ENCODE data around the gene ESPN.

DNA sequence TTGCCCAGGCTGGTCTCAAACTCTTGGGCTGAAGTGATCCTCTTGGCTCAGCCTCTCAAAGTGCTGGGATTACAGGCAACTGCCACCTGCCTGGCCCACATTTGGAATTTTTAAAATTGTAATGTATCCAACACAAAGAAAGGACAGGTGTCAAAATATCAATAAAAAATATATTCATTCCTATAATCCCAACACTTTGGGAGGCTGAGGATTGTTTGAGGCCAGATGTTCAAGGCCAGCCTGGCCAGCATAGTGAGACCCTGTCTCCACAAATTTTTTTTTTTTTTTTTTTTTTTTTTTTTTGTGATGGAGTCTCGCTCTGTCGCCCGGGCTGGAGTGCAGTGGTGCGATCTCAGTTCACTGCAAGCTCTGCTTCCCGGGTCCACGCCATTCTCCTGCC lies 14.8 kb upstream of the ESPN start:
- TF ChIP-seq SIN3A (IDR thresholded peaks at IDR 0.05; ENCODE audit: borderline replicate concordance, insufficient read depth, low read depth, low read length): no peak
- TF ChIP-seq, protein P1, sequence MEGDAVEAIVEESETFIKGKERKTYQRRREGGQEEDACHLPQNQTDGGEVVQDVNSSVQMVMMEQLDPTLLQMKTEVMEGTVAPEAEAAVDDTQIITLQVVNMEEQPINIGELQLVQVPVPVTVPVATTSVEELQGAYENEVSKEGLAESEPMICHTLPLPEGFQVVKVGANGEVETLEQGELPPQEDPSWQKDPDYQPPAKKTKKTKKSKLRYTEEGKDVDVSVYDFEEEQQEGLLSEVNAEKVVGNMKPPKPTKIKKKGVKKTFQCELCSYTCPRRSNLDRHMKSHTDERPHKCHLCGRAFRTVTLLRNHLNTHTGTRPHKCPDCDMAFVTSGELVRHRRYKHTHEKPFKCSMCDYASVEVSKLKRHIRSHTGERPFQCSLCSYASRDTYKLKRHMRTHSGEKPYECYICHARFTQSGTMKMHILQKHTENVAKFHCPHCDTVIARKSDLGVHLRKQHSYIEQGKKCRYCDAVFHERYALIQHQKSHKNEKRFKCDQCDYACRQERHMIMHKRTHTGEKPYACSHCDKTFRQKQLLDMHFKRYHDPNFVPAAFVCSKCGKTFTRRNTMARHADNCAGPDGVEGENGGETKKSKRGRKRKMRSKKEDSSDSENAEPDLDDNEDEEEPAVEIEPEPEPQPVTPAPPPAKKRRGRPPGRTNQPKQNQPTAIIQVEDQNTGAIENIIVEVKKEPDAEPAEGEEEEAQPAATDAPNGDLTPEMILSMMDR (IDR thresholded peaks at IDR 0.05): no peak

Data from Panc1 (cell line).